ENCODE results near the gene NLE1. TPM values are rescaled to one million over a fixed set of nuclear protein-coding genes. Genes with fewer than 3 reads are reported as not detected.
A peak's percentile ranks its signal among the peaks of the same experiment; 100 is the strongest.
"Not testable (repeated sequence)": the region's sequence is repeated elsewhere in the genome, so short reads cannot be mapped to it uniquely, and the experiment has no call there.

Gene NLE1
- total RNA-seq, 2 donors from 2014 or later: 15.8 to 38.9 TPM

DNA sequence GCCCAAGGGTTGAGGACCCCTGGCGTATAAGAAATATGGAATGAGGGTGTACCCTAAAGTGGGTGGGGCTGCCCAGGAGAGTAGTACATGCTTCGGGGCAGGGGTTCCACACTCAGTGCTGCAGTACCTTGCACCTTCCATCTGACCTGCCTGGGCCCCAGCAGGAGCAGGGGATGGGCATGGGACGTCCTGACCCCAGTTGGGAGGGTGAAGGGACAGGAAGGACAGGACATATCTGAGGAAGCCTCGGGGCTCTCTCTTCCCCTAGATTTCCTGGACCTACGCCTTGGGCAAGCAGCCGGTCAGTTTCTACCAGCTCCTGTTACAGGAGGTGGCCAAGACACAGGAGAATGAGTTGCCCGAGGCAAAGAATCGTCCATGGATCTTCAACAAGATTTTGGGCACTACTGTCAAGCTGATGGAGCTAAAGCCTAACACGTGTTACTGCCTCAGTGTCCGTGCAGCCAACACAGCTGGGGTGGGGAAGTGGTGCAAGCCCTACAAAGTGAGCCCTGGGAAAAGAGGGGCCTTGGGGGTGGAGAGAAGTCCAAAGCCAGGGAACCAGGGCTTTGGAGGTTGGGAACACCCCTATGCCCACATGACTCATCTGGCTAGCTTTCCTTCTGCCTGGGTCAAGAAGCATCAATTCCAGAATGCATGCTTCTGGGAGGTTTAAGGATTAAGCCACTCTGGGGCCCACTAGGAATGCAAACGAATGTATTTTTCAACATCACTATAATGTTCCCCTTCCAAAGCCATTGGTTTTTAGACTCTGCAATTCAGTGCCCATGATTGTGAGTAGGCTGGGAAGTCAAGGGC, 12.7 kb downstream of the NLE1 start:
- Mint-ChIP-seq H3K36me3 (ENCODE audit: low read depth) (peaks cover 39% of the 10 kb centered on the region), H3K4me3 (no peak overlapping the region), H3K27ac (no peak overlapping the region), H3K9me3 (no peaks in the 10 kb centered on the region), H3K4me1 (no peaks in the 10 kb centered on the region), H3K27me3 (no peaks in the 10 kb centered on the region)
- no peak for ATAC-seq (replicated peaks)

DNA sequence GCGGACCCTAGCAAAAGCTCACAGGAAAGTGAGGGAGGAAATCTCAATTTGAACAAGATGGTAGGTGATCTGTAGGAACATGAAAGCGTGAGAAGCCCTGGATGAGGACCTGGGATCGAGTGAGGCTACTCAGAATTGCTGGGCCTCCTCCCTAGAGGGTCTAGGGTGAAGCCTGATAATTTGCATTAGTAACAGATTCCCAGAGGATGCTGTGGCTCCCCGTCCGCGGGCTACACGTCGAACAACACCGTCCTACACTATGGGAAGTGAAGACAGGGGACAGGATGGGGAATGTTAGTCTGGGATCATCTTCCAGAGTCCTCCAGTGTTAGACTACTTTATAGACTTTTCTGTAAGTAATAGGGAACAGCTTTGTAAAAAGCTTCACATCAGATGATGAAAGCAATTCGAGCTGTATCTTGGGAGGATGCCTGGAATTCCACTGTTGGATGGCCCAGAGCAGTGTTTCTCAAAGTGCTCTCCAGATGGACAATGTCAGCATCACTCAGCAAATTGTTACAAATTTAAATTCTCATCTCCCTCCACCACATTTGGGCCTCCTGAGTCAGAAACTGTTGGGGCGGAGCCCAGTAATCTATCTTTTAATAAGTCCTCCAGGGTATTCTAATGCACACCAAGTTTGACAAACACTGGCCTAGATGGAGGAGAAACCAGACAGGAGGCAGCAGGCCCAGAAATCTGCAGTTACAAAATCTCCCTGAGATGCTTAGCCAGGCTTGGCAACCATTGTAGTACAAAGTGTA, 14.2 kb downstream of the NLE1 start:
- no peak overlapping the region for H3K4me3 Mint-ChIP-seq
- ATAC-seq (replicated peaks): no peak
- H3K9me3 Mint-ChIP-seq: no peaks in the 10 kb centered on the region
- no peak overlapping the region for H3K27ac Mint-ChIP-seq
- H3K36me3 Mint-ChIP-seq (ENCODE audit: low read depth): peaks cover 24% of the 10 kb centered on the region
- no peaks in the 10 kb centered on the region for H3K4me1 Mint-ChIP-seq
- H3K27me3 Mint-ChIP-seq: no peaks in the 10 kb centered on the region

DNA sequence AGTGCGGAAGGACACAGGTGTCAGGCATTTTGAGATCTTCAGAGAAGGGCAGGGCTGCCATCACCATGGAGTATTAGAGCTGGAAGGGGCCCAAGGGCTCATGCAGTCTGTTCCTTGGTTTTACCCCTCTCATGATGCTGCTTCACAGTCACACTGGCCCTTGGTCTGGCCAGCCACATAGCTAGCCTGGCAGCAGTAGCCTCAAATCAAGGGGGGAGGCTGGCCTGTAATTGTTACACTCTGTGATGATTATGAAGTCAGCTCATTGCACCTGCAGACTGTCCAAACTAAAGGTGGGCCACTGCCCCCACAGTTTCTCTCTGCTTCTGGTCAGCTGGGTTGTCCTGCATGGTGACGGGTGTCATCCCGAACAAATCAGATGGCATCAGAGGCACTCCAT, 20.8 kb downstream of the NLE1 start, which contains the start of gene FNDC8:
Gene FNDC8 (plus strand): TSS at position 301 of the 400 bp plus-strand sequence. CDS start 79 bp downstream, at position 380.
- Mint-ChIP-seq H3K27ac (no peak within 1 kb of the TSS), H3K4me3 (no peak within 1 kb of the TSS), H3K27me3 (no peaks in the 10 kb centered on the region), H3K9me3 (no peaks in the 10 kb centered on the region), H3K36me3 (ENCODE audit: low read depth) (peaks cover 16% of the 10 kb centered on the region), H3K4me1 (peaks cover 17% of the 10 kb centered on the region)
- no peak for ATAC-seq (replicated peaks)

DNA sequence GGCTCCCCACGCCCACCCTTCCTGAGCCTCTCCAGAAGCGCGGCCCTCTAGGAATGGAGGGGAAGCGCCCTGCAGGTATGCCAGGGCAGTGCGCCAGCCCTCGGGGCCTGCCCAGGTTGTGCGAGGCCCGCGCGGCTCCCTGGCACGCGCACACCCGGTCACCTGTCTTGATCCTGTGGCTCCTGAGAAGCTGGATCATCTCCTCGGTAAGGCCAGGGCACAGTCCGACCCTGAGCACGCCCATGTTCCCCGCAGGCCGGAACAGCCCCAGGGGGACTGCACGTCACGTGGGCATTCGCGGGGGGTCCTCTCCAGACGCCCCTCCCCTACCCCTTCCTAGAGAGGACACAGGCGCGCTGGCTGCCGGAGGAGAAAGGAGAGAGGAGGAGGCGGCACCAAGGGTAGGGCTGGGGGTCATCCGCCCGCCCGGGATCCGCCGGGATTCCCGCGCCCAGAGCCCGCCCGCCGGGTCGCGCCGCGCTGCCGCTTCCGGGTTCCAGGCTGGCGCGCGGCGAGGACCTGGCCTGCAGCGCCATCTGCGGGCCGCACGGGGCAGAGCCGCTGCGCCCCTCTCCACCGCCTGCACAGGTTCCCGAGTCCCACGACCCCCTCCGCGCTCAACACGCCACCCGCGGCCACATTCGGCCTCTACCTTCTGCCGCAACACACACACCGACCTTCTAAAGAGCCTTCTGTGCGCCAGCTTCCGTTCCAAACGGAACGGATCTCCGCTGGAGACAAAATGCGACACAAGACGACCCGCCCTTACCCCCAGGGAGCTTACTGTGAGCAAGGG, 22.5 kb downstream of the NLE1 start, which contains the start of gene RAD51D:
Gene RAD51D (minus strand): TSS at position 491 of the 796 bp plus-strand sequence. CDS start 247 bp downstream, at position 244.
- ATAC-seq (replicated peaks): peak; percentile 93
- Mint-ChIP-seq H3K9me3 (no peaks in the 10 kb centered on the region), H3K4me3 (peak within 1 kb of the TSS; percentile 85), H3K27me3 (no peaks in the 10 kb centered on the region), H3K4me1 (peaks cover 22% of the 10 kb centered on the region), H3K36me3 (ENCODE audit: low read depth) (peaks cover 31% of the 10 kb centered on the region), H3K27ac (peak within 1 kb of the TSS; percentile 87)

DNA sequence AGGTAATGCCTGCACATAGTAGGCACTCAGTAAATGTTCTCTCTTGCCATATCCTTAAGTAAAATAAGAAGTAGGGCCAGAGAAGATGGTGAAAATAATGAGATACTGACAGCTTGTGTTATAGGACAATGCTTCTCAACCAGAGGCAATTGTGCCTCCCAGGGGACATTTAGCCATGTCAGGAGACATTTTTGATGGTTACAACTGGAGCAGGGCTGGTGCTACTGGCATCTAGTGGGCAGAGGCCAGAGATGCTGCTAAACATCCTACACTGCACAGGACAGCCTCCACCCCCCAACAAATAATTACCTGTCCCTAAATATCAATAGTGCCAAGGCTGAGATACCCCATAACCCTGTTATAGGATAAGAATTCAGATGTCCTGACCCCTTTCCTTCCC, 24.1 kb downstream of the NLE1 start:
- H3K27ac Mint-ChIP-seq: peak overlapping the region; percentile 34
- H3K36me3 Mint-ChIP-seq (ENCODE audit: low read depth): peaks cover 31% of the 10 kb centered on the region
- ATAC-seq (replicated peaks): peak; percentile 48
- peak overlapping the region; percentile 85 for H3K4me3 Mint-ChIP-seq
- H3K9me3 Mint-ChIP-seq: no peaks in the 10 kb centered on the region
- H3K4me1 Mint-ChIP-seq: peaks cover 22% of the 10 kb centered on the region
- no peaks in the 10 kb centered on the region for H3K27me3 Mint-ChIP-seq

DNA sequence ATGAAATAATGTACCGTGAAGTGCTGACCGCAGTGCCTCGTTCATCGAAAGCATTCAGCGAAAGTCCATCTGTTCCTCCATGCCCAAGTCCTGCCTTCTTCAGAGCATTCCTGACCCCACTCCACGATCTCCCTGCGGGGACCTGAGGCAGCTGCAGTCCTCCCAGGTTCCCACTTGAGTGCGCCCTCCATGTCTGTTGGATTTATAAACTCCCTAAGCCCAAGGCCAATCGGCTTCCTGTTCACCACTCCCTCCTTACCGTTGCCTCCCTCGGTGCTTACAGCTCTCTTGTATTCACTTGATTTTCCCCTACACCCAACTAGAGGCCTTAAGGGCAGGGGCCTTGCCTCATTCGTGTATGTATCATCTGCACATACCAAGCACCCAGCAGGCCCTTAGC, 25.3 kb downstream of the NLE1 start:
- no peaks in the 10 kb centered on the region for H3K27me3 Mint-ChIP-seq
- peak overlapping the region; percentile 61 for H3K27ac Mint-ChIP-seq
- H3K4me1 Mint-ChIP-seq: peaks cover 22% of the 10 kb centered on the region
- ATAC-seq (replicated peaks): no peak
- H3K9me3 Mint-ChIP-seq: no peaks in the 10 kb centered on the region
- peaks cover 31% of the 10 kb centered on the region for H3K36me3 Mint-ChIP-seq (ENCODE audit: low read depth)
- peak overlapping the region; percentile 85 for H3K4me3 Mint-ChIP-seq

DNA sequence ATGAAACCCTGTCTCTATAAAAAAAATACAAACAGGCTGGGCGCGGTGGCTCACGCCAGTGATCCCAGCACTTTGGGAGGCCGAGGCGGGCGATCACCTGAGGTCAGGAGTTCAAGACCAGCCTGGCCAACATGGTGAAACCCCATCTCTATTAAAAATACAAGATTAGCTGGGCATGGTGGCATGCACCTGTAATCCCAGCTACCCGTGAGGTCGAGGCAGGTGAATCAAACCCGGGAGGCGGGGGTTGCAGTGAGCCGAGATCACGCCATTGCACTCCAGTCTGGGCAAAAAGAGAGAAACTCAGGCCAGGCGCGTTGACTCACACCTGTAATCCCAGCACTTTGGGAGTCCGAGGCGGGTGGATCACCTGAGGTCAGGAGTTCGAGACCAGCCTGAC, 31.3 kb downstream of the NLE1 start:
- peaks cover 41% of the 10 kb centered on the region for H3K36me3 Mint-ChIP-seq (ENCODE audit: low read depth)
- H3K27ac Mint-ChIP-seq; H3K9me3 Mint-ChIP-seq; H3K4me1 Mint-ChIP-seq; H3K27me3 Mint-ChIP-seq; H3K4me3 Mint-ChIP-seq; ATAC-seq (replicated peaks): not testable (repeated sequence)

DNA sequence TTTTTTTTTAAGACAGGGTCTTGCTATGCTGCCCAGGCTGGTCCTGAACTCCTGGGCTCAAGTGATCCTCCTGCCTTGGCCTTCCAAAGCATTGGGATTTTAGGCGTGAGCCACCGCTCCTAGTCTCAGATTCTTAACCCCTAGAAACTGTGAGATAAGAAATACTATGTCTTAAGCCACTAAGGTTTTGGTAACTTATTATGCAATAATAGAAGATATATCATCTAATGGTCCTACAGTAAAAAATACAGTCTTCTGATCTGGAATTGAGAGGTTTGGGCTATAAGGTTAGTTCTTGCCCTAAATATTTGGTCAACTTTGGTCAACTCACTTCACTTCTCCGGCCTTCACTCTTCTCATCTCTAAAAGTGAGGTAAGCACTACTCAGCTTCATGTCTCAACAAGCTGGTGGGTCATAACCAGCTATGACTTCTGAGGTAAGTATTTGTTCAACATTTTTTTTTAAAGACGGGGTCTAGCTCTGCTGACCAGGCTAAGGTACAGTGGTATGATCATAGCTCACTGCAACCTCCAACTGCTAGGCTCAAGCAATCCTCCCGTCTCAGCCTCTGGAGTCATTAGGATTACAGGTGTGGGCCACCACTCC, 37.2 kb downstream of the NLE1 start:
- no peak for ATAC-seq (replicated peaks)
- Mint-ChIP-seq H3K4me1 (no peaks in the 10 kb centered on the region), H3K27me3 (no peaks in the 10 kb centered on the region), H3K9me3 (no peaks in the 10 kb centered on the region), H3K27ac (peak overlapping the region; percentile 29), H3K4me3 (no peak overlapping the region), H3K36me3 (ENCODE audit: low read depth) (peaks cover 82% of the 10 kb centered on the region)

DNA sequence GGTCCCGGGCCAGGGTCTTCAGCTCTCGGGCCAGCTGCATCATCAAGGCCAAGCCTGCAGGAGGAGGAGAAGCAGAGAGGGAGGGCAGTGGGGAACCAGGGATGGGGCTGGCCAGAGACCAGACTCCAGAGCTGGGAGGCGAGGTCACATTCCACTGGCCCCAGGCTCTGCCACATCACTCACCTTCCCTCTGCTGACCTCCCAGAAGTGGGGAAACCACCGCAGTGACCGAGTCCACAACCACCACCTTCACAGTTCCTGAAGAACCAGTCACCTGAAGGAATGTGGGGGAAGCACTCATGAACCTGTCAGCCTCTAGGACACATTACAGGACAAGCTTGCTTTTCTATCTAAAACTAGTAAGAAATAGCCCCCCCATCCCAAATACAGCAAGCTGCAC, 38.8 kb downstream of the NLE1 start:
- H3K36me3 Mint-ChIP-seq (ENCODE audit: low read depth): peaks cover 88% of the 10 kb centered on the region
- no peak for ATAC-seq (replicated peaks)
- no peaks in the 10 kb centered on the region for H3K9me3 Mint-ChIP-seq
- no peaks in the 10 kb centered on the region for H3K4me1 Mint-ChIP-seq
- H3K27me3 Mint-ChIP-seq: no peaks in the 10 kb centered on the region
- no peak overlapping the region for H3K4me3 Mint-ChIP-seq
- H3K27ac Mint-ChIP-seq: no peak overlapping the region

DNA sequence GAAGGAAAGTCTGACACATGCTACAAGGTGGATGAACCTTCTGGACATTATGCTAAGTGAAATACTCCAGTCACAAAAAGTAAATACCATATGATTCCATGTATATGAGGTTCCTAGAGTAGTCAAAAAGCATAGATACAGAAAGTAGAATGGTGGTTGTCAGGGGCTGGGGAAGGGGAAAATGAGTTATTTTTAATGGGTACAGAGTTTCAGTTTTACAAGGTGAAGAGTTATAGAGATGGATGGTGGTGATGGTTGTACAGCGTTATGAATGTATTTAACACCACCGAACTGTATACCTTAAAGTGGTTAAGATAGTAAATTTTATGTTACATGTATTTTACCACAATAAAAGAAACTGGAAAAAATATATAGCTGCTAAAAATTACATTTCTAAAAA, 40.4 kb downstream of the NLE1 start:
- H3K4me1 Mint-ChIP-seq: no peaks in the 10 kb centered on the region
- peaks cover 73% of the 10 kb centered on the region for H3K36me3 Mint-ChIP-seq (ENCODE audit: low read depth)
- no peaks in the 10 kb centered on the region for H3K9me3 Mint-ChIP-seq
- ATAC-seq (replicated peaks): no peak
- no peak overlapping the region for H3K4me3 Mint-ChIP-seq
- H3K27me3 Mint-ChIP-seq: no peaks in the 10 kb centered on the region
- peak overlapping the region; percentile 15 for H3K27ac Mint-ChIP-seq

DNA sequence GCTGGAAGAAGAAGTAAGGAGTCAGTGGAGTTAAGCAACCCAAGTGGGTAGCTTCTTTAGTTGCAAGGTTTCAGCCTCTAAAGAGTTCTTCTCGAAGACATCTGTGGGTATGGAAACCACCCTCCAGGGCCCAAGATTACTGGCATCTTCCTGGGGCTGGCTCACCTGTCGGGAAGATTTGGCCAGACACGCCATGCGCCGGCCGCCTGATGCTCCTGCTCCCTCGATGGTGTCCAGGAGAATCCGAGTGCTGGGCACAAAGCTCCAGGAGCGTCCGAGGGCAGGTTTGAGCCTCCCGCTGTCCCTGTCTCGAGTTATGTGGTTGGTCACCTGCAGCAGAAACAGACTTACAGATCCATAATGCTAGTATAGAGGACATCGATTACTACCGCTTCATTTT, 41.1 kb downstream of the NLE1 start:
- H3K27ac Mint-ChIP-seq: no peak overlapping the region
- H3K4me3 Mint-ChIP-seq: no peak overlapping the region
- H3K4me1 Mint-ChIP-seq: no peaks in the 10 kb centered on the region
- H3K9me3 Mint-ChIP-seq: no peaks in the 10 kb centered on the region
- H3K36me3 Mint-ChIP-seq (ENCODE audit: low read depth): peaks cover 66% of the 10 kb centered on the region
- H3K27me3 Mint-ChIP-seq: no peaks in the 10 kb centered on the region
- ATAC-seq (replicated peaks): no peak

DNA sequence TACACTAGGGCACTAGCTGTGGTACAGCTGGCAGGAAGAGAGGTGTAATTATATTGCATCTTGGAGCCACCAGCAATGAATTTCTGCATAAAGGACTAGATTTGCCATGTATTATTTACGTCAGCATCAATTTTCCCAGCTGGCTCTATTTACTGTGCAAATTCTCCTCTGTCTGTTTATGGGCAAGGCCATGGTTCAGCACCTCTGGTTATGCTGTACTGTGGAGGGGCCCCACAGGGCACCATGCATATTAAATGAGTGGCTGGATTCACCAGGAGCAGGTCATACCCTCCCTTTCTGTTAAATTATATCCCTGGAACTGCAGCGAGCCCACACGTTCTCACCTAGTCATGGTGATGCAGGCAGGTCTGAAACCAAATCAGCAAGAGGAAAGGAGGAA, 42.2 kb downstream of the NLE1 start:
- no peaks in the 10 kb centered on the region for H3K27me3 Mint-ChIP-seq
- H3K9me3 Mint-ChIP-seq: no peaks in the 10 kb centered on the region
- H3K27ac Mint-ChIP-seq: no peak overlapping the region

DNA sequence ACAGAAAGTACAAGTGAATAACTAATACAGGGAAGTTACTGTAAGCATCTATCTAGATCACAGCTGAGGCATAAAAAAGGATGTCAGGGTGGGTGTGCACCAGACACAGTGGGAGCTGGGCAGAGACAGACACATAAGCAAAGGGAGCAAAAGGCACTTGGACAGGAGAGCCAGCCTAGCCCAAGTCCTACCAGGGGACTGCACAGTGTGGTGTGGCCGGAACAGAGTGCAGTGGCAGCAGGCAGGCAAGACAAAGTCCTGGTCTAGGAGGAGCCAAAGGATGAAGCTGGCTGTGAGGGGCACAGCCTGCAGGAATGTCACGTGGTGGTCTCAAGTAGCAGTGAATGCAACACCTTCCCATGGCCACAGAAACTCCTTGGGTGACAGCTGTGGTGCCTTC, 44.3 kb downstream of the NLE1 start:
- Mint-ChIP-seq H3K4me3 (no peak overlapping the region), H3K4me1 (no peaks in the 10 kb centered on the region), H3K36me3 (ENCODE audit: low read depth) (peaks cover 39% of the 10 kb centered on the region)

More for the DNA sequence above, 42.2 kb downstream of the NLE1 start:
- ATAC-seq (replicated peaks): no peak
- Mint-ChIP-seq H3K4me1 (no peaks in the 10 kb centered on the region), H3K36me3 (ENCODE audit: low read depth) (peaks cover 54% of the 10 kb centered on the region), H3K4me3 (no peak overlapping the region)

DNA sequence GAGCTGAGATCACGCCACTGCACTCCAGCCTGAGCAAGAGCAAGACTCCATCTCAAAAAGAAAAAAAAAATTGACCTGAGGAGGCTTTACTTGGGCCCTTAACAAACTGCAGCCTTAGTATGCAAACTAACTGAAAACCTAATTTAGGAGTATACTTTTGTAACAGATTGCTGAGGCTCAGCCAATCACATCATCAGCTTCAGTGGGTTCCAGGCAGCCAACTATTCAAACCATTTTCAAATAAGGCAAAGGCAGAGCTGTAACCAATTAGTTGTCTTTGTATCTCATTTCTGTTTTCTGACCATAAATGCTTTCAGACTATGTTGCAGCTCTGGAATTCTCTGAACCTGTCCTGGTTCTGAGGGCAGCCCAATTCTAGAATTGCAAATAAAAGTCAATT, 46.4 kb downstream of the NLE1 start:
- Mint-ChIP-seq H3K27me3 (no peaks in the 10 kb centered on the region), H3K36me3 (ENCODE audit: low read depth) (peaks cover 19% of the 10 kb centered on the region)

More for the DNA sequence above, 44.3 kb downstream of the NLE1 start:
- ATAC-seq (replicated peaks): no peak
- Mint-ChIP-seq H3K27ac (no peak overlapping the region), H3K9me3 (no peaks in the 10 kb centered on the region), H3K27me3 (no peaks in the 10 kb centered on the region)

More for the DNA sequence above, 46.4 kb downstream of the NLE1 start:
- Mint-ChIP-seq H3K9me3 (no peaks in the 10 kb centered on the region), H3K4me3 (no peak overlapping the region), H3K27ac (no peak overlapping the region), H3K4me1 (no peaks in the 10 kb centered on the region)
- ATAC-seq (replicated peaks): no peak
